Natural killer cell (primary cell): Measurements from ENCODE around the gene SLC6A3. TPM values are rescaled to one million over a fixed set of nuclear protein-coding genes. Genes with fewer than 3 reads are reported as not detected.
"Not testable (repeated sequence)": the region's sequence is repeated elsewhere in the genome, so short reads cannot be mapped to it uniquely, and the experiment has no call there.

Experiments
- ATAC-seq, 3 donors: fragments of 150-1000 bp in 2 of 3; fragments of 200-7000 bp in 1 of 3; cut with Tn5 transposase; 1 replicate in 1 of 3; 2 replicates in 2 of 3; pipeline ENCODE4 v1.10.0; 2021; ENCODE audit warnings: mild to moderate bottlenecking in 2 of 3, moderate library complexity in 2 of 3
- DNase-seq, 2 donors: peaks; one replicate each; pipeline versions ENCODE4 v3.0.0 to v3.0.0-alpha.2; 2013 to 2021; ENCODE audit warnings: mixed read lengths in 1 of 2
- H3K27ac ChIP-seq: one replicate; pipeline ENCODE4 v1.5.1; 2013; ENCODE audit warnings: mild to moderate bottlenecking, low read length
- H3K27me3 ChIP-seq: one replicate; pipeline ENCODE4 v1.6.1; 2013; ENCODE audit warnings: low read length; ENCODE audit not compliant: control insufficient read depth, insufficient read depth
- H3K36me3 ChIP-seq: one replicate; pipeline ENCODE4 v1.6.1; 2013; ENCODE audit warnings: low read length; ENCODE audit not compliant: control insufficient read depth, insufficient read depth
- H3K4me1 ChIP-seq: one replicate; pipeline ENCODE4 v1.6.1; 2013; ENCODE audit warnings: low read length; ENCODE audit not compliant: control insufficient read depth, insufficient read depth
- H3K4me3 ChIP-seq: one replicate; pipeline ENCODE4 v1.5.1; 2013; ENCODE audit warnings: low read length
- H3K9me3 ChIP-seq: one replicate; pipeline ENCODE4 v1.6.1; 2013; ENCODE audit warnings: low read length; ENCODE audit not compliant: control insufficient read depth, insufficient read depth
- H3K27ac Mint-ChIP-seq, 2 donors: one replicate each; pipeline ENCODE4 v1.8.0; 2022; ENCODE audit warnings: mild to moderate bottlenecking in 2 of 2, mixed read lengths in 2 of 2, moderate library complexity in 1 of 2
- H3K27me3 Mint-ChIP-seq, 2 donors: one replicate each; pipeline ENCODE4 v1.8.0; 2022; ENCODE audit warnings: low read depth in 2 of 2, mixed read lengths in 2 of 2
- H3K36me3 Mint-ChIP-seq: one replicate; pipeline ENCODE4 v1.8.0; 2022; ENCODE audit warnings: mixed read lengths
- H3K4me1 Mint-ChIP-seq, 2 donors: one replicate each; pipeline ENCODE4 v1.8.0; 2022; ENCODE audit warnings: mixed read lengths in 2 of 2
- H3K4me3 Mint-ChIP-seq: one replicate; pipeline ENCODE4 v1.8.0; 2022; ENCODE audit warnings: mild to moderate bottlenecking, moderate library complexity, mixed read lengths
- H3K9me3 Mint-ChIP-seq, 2 donors: one replicate each; pipeline ENCODE4 v1.8.0; 2022; ENCODE audit warnings: mixed read lengths in 2 of 2
- CTCF ChIP-seq: fragments of 200-600 bp; IDR thresholded peaks from one replicate; pipeline ENCODE4 v1.8.0; 2022; ENCODE audit warnings: antibody characterized with exemption
- WGBS: methylation state at CpG from one replicate; pipeline ENCODE4 v1.1.7; 2013; ENCODE audit warnings: missing lambda C conversion rate; ENCODE audit not compliant: insufficient coverage; 5-methylcytosine and 5-hydroxymethylcytosine counted together
- intact Hi-C: fragments of 100-400 bp; cut with micrococcal nuclease; formaldehyde crosslinking; loops from one replicate; pipeline ENCODE4 v1.14.2; 2022
- total RNA-seq, 4 donors: library from RNA; stranded (reverse); fragments of 120-200 nt in 1 of 4; gene quantifications; one replicate each; pipeline versions ENCODE4 v1.2.3 to v1.2.4, GENCODE V29; 2013 to 2022

Gene SLC6A3
- total RNA-seq, 3 donors from 2014 or later (not counting 1 experiment from before 2014, with no cell fraction given): not detected

- no peaks in the 10 kb centered on the region for H3K27me3 Mint-ChIP-seq
- ATAC-seq: peak in 1 of 3 donors; percentile 7
- no peaks in the 10 kb centered on the region for H3K9me3 Mint-ChIP-seq
- no peak for TF ChIP-seq CTCF
- Histone ChIP-seq H3K9me3 (no peaks in the 10 kb centered on the region), H3K4me3 (no peak overlapping the region), H3K4me1 (peaks cover 46% of the 10 kb centered on the region), H3K36me3 (no peaks in the 10 kb centered on the region), H3K27me3 (no peaks in the 10 kb centered on the region), H3K27ac (no peak overlapping the region)
- intact Hi-C loops: loop anchor here (10.0 kb wide), 1 partner anchor 159 kb away; no protein-coding TSS in a partner anchor
- H3K4me1 Mint-ChIP-seq: peaks cover 41 to 44% of the 10 kb centered on the region in 2 donors
- no peaks in the 10 kb centered on the region for H3K36me3 Mint-ChIP-seq
- no peak for DNase-seq
- H3K27ac Mint-ChIP-seq: peak overlapping the region in 1 of 2 donors; percentile 21
- H3K4me3 Mint-ChIP-seq: peak overlapping the region; percentile 28
- WGBS: 70% methylated on average over 23 of the region's 23 CpGs
Measured at GRCh38 chr5:1375871-1376810, 69.1 kb downstream of the SLC6A3 start.

DNA sequence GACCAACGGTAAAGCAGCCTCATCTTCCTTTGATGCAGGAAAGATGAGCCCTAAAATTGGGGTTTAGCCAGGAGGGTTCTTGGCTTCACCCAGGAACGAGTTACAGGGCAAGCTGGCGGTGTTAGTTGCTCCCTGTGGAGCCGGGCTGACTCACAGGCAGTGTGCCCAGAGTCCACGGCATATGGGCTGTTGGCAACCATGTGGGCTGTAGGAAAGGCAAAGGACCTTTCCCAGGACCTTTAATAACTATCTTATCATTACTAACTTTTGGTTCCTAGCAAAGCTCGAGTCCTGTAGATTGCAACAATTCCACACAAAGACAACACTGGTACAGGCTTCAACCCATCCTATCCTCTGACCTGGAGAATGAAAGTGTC lies 70.6 kb downstream of the SLC6A3 start:
- Mint-ChIP-seq H3K4me1 (peaks cover 34 to 37% of the 10 kb centered on the region in 2 donors), H3K36me3 (no peaks in the 10 kb centered on the region), H3K9me3 (no peaks in the 10 kb centered on the region), H3K4me3 (peak overlapping the region; percentile 55), H3K27me3 (no peaks in the 10 kb centered on the region), H3K27ac (peak overlapping the region; percentile 65 to 69)
- WGBS: 82% methylated on average over 6 of the region's 6 CpGs
- Histone ChIP-seq H3K9me3 (no peaks in the 10 kb centered on the region), H3K4me3 (no peak overlapping the region), H3K4me1 (peaks cover 34% of the 10 kb centered on the region), H3K36me3 (no peaks in the 10 kb centered on the region), H3K27ac (peak overlapping the region; percentile 39), H3K27me3 (no peaks in the 10 kb centered on the region)
- intact Hi-C loops: loop anchor here (10.0 kb wide), 1 partner anchor 160 kb away; no protein-coding TSS in a partner anchor
- DNase-seq (no peak), ATAC-seq (no peak)
- TF ChIP-seq CTCF: no peak

DNA sequence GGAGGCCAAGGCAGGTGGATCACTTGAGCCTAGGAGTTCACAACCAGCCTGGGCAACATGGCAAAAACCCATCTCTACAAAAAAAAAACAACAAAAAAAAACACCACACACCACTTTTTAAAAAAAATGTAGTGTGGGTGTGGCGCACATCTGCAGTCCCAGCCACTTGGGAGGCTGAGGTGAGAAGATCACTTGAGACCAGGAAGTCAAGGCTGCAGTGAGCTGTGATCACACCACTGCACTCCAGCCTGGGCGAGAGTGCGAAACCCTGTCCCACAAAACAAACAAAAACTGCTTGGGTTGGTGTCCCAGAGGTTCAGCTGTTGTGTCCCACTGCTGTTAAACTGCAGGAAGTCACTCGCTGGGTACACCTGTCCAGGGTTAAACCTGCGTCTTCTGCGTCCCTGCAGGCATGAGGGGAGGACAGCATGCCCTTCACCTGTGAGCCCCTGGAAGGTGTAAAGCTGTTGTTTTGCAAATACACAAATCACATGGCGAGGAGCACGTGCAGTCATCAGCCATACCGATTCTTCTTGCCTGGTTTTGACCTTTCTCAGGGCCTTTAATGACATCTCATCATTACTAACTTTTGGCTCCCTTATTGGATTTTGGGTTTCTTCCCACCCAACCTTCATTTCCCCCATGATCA lies 71.1 kb downstream of the SLC6A3 start:
- DNase-seq: peak; percentile 38 to 66
- peak; percentile 85 to 91 (median 90) for ATAC-seq
- peak overlapping the region; percentile 55 for H3K4me3 Mint-ChIP-seq
- H3K4me1 ChIP-seq: peaks cover 33% of the 10 kb centered on the region
- no peaks in the 10 kb centered on the region for H3K9me3 Mint-ChIP-seq
- peak overlapping the region; percentile 39 for H3K27ac ChIP-seq
- H3K27me3 ChIP-seq: no peaks in the 10 kb centered on the region
- H3K27ac Mint-ChIP-seq: peak overlapping the region; percentile 65 to 69
- TF ChIP-seq CTCF: no peak
- H3K4me1 Mint-ChIP-seq: peaks cover 33 to 37% of the 10 kb centered on the region in 2 donors
- 30% methylated on average over 9 of the region's 9 CpGs for WGBS
- H3K36me3 ChIP-seq: no peaks in the 10 kb centered on the region
- no peak overlapping the region for H3K4me3 ChIP-seq
- H3K36me3 Mint-ChIP-seq: no peaks in the 10 kb centered on the region
- H3K27me3 Mint-ChIP-seq: no peaks in the 10 kb centered on the region
- H3K9me3 ChIP-seq: no peaks in the 10 kb centered on the region
- intact Hi-C loops: loop anchor here (10.0 kb wide), 1 partner anchor 161 kb away; no protein-coding TSS in a partner anchor

DNA sequence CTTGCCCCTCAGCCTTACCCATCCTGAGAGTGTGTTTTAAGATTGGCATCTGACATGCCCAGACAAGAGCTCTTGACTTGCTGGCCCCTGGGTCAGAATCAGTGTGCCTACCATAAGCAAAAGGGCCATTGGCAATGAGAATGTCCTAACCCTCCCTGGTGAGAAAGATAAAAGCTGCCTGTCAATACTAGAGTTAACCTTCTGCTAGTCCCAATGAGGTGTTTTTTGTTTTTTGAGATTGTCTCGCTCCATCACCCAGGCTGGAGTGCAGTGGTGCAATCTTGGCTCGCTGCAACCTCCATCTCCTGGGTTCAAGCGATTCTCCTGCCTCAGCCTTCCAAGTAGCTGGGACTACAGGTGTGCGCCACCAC lies 73.3 kb downstream of the SLC6A3 start:
- H3K9me3 Mint-ChIP-seq, DNase-seq, ATAC-seq, H3K27ac ChIP-seq, H3K27ac Mint-ChIP-seq, H3K4me3 Mint-ChIP-seq, H3K27me3 ChIP-seq, H3K36me3 ChIP-seq, H3K27me3 Mint-ChIP-seq, H3K36me3 Mint-ChIP-seq, H3K9me3 ChIP-seq, H3K4me3 ChIP-seq: not testable (repeated sequence)
- WGBS: 99% methylated on average over 4 of the region's 4 CpGs
- peaks cover 33% of the 10 kb centered on the region for H3K4me1 ChIP-seq
- peaks cover 33 to 37% of the 10 kb centered on the region in 2 donors for H3K4me1 Mint-ChIP-seq
- intact Hi-C loops: loop anchor here (10.0 kb wide), 1 partner anchor 163 kb away; no protein-coding TSS in a partner anchor
